ENCODE measurements around the gene RHBDD1.

DNA sequence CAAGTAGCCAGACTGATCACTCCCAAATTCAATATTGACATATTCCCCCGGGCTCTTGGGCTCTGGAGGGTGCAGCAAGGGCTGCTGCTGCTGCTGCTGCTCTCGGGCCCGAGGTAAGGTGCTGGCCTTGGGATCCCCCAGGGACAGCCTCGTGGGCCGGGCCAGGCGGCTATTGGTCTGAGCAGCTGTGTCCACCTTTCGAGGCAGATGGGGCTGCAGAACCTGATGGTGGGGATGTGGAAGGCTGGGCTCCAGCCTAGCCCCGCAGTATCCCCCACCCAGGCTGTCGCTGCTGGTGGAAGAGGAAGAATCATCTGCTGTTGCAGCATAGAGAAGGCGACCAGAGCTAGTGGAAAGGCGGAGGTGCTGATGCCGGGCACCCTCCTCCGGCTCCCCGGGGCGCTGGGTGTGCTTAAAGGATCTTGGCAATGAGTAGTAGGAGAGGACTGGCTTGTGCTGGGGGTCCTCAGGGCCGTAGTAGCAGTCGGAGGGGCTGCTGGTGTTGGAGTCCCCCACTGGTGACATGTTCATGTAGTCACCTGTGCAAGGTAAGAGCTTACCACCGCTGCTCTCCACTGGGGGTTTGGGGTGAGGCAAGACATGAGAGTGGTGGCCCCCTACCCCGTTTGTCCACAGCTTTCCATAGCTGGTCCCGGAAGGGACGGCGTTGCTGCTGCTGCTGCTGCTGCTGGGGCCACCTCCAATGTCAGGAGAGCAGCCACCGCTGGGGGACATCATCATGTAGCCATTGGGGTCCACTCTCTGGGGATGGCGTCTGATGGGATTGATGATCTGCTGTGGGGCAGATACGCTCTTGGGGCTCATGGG lies 39.6 kb upstream of the RHBDD1 start:
- TF ChIP-seq EZH2 (IDR thresholded peaks at IDR 0.05; ENCODE audit: insufficient read depth, low read length): no peak
- TF ChIP-seq, protein P1, sequence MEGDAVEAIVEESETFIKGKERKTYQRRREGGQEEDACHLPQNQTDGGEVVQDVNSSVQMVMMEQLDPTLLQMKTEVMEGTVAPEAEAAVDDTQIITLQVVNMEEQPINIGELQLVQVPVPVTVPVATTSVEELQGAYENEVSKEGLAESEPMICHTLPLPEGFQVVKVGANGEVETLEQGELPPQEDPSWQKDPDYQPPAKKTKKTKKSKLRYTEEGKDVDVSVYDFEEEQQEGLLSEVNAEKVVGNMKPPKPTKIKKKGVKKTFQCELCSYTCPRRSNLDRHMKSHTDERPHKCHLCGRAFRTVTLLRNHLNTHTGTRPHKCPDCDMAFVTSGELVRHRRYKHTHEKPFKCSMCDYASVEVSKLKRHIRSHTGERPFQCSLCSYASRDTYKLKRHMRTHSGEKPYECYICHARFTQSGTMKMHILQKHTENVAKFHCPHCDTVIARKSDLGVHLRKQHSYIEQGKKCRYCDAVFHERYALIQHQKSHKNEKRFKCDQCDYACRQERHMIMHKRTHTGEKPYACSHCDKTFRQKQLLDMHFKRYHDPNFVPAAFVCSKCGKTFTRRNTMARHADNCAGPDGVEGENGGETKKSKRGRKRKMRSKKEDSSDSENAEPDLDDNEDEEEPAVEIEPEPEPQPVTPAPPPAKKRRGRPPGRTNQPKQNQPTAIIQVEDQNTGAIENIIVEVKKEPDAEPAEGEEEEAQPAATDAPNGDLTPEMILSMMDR (IDR thresholded peaks at IDR 0.05; ENCODE audit: insufficient read depth, low read depth, low read length): no peak
